GM06990 (cell line): ENCODE data around the gene PDSS2.

ENCODE experiments used
- DNase-seq: peaks from one replicate; pipeline ENCODE4 v3.0.0-alpha.2; 2011; ENCODE audit not compliant: insufficient read length; ENCODE audit errors: extremely low read depth
- H3K27me3 ChIP-seq: replicated peaks from 2 replicates; pipeline ENCODE4 v1.6.0; 2011; ENCODE audit warnings: low read length; ENCODE audit not compliant: control insufficient read depth, insufficient read depth
- H3K36me3 ChIP-seq: 2 replicates; pipeline ENCODE4 v1.5.1; 2011; ENCODE audit warnings: low read length; ENCODE audit not compliant: control insufficient read depth, insufficient read depth
- H3K4me3 ChIP-seq: replicated peaks from 2 replicates; pipeline ENCODE4 v1.5.1; 2011; ENCODE audit warnings: low read depth, mild to moderate bottlenecking, control low read depth, low read length
- TF ChIP-seq, protein P1 (sequence below): IDR thresholded peaks from 2 replicates; pipeline ENCODE4 v1.5.1; 2011; ENCODE audit warnings: low read length, control low read depth, mild to moderate bottlenecking, inconsistent platforms; ENCODE audit not compliant: insufficient read depth, poor library complexity, severe bottlenecking

The PDSS2 gene

DNA sequence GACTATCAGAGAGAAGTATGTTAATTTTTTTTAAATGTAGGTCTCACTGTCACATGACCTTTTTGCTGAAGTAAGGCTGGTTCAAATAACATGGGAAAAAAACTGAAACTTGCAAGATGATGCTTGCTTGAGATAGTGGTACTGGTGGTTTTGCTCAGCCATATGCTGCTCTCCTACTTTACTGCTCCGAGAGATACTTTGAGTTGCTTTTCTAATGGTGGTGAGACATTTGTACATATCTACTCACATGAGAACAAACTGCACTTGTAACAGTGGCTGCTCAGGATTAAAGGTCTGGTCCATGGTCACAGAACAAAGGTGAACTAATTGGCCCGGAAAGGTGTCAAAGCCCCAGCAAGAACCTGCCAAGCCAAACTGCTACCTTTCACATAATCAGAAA, 237.8 kb downstream of the PDSS2 start:
- no peaks in the 10 kb centered on the region for H3K36me3 ChIP-seq
- H3K27me3 ChIP-seq: no peaks in the 10 kb centered on the region
- DNase-seq: no peak
- TF ChIP-seq, protein P1, sequence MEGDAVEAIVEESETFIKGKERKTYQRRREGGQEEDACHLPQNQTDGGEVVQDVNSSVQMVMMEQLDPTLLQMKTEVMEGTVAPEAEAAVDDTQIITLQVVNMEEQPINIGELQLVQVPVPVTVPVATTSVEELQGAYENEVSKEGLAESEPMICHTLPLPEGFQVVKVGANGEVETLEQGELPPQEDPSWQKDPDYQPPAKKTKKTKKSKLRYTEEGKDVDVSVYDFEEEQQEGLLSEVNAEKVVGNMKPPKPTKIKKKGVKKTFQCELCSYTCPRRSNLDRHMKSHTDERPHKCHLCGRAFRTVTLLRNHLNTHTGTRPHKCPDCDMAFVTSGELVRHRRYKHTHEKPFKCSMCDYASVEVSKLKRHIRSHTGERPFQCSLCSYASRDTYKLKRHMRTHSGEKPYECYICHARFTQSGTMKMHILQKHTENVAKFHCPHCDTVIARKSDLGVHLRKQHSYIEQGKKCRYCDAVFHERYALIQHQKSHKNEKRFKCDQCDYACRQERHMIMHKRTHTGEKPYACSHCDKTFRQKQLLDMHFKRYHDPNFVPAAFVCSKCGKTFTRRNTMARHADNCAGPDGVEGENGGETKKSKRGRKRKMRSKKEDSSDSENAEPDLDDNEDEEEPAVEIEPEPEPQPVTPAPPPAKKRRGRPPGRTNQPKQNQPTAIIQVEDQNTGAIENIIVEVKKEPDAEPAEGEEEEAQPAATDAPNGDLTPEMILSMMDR: no peak
- H3K4me3 ChIP-seq: no peak overlapping the region

DNA sequence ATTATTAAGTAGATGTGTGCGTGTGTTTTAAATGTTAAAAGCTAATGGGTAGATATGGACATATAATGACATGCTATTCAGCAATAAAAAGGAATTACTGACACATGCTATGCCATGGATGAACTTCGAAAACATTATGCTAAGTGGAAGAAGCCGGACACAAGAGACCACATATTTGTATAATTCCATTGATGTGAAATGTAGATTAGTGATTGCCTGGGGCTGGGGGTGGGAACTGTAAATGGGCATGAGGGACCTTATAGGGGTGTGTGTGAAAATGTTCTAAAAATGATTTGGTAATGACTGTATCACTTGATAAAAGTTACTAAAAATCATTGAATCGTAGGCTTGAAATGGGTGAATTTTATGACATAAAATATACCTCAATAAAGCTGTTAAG, 239.5 kb downstream of the PDSS2 start:
- H3K4me3 ChIP-seq: no peak overlapping the region
- no peaks in the 10 kb centered on the region for H3K27me3 ChIP-seq
- TF ChIP-seq, protein P1: no peak
- H3K36me3 ChIP-seq: no peaks in the 10 kb centered on the region
- DNase-seq: no peak

DNA sequence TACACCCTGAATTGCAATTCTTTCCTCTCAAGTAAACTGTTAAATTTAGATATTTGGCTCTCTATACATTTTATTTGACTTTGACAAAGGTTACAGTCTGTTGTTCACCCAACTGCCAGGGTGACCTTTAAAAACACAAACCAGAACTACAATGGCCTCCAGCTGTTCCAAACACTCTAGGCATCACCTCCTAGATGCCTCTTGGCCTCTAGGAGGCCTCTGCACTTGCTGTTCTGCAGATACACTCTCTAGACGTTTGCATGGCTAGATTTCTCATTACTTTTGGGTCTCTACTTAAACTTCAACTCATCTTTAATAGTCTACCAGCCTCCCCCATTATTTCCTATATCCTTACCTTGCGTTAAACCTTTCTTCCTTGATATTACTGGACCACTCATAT, 241.2 kb downstream of the PDSS2 start:
- H3K36me3 ChIP-seq: no peaks in the 10 kb centered on the region
- DNase-seq: no peak
- no peaks in the 10 kb centered on the region for H3K27me3 ChIP-seq
- no peak overlapping the region for H3K4me3 ChIP-seq
- TF ChIP-seq, protein P1: no peak

DNA sequence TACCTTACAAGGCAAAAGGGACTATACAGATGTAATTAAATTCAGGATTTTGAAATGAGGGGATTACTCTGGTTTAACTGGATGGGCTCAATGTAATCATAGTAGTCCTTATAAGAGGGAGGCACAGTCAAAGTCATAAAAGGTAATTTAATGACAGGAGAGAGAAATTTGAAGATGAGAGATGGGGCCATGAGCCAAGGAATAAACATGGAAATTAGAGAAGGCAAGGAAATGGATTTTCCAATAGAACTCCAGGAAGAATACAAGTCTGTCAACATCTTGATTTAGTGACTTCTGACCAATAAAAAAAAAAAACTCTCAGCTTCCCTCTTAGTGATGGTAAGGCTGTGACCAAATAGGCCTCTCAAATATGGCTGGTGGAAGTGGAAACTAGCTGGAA, 242.1 kb downstream of the PDSS2 start:
- DNase-seq: no peak
- Histone ChIP-seq H3K4me3 (no peak overlapping the region), H3K36me3 (no peaks in the 10 kb centered on the region), H3K27me3 (no peaks in the 10 kb centered on the region)
- TF ChIP-seq, protein P1: no peak

DNA sequence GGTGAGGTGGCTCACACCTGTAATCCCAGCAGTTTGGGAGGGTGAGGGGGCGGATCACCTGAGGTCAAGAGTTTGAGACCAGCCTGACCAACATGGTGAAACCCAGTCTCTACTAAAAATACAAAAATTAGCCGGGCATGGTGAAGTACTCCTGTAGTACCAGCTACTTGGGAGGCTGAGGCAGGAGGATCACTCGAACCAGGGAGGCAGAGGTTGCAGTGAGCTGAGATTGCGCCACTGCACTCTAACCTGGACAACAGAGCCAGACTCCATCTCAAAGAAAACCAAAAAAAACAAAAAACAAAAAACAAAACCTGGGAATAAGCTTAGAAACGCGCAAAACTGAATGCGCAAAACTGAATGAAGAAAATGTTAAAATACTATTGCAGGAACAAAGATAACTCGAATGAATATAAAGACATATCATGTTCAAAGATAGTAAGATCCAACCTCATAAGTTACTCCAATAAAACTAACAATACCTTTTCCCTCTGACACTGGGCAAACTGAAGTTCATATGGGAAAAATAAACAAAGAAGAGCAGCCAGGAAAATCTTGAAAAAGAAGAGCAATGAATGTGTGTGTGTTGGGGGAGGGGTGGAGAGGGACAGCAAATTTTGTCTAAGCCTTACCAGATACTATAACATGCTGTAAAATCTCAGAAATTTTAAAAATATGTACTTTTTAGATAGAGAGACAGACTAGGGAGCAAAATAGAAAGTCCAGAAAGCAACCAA, 243.0 kb downstream of the PDSS2 start:
- no peaks in the 10 kb centered on the region for H3K36me3 ChIP-seq
- TF ChIP-seq, protein P1: no peak
- no peak for DNase-seq
- H3K4me3 ChIP-seq: no peak overlapping the region
- H3K27me3 ChIP-seq: no peaks in the 10 kb centered on the region

DNA sequence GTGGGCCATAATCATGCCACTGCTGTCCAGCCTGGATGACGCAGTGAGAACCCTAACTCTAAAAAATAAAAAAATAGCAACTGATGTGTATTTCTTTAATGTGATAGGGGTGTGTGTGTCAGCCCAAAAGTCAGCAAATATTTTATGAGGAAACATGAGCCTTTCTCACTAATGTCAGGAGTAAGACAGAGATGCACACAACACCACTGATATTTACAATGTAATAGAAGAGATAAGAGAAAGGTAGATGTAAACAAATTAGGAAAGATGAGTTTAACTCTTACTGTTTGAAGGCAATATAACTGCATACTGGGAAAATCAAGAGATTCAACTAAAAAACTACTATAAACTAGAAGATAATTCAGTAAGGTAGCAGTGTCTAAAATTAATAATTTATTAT, 244.0 kb downstream of the PDSS2 start:
- Histone ChIP-seq H3K36me3 (no peaks in the 10 kb centered on the region), H3K4me3 (no peak overlapping the region), H3K27me3 (no peaks in the 10 kb centered on the region)
- TF ChIP-seq, protein P1: no peak
- DNase-seq: no peak
